NCI-H1694 (cell line): ENCODE results near the gene LHX8.
"Not testable (repeated sequence)": the region's sequence is repeated elsewhere in the genome, so short reads cannot be mapped to it uniquely, and the experiment has no call there.

ENCODE experiments used
- DNase-seq: peaks from one replicate; lab custom pipeline; 2025; lab: John Stamatoyannopoulos, UW

Gene LHX8

DNA sequence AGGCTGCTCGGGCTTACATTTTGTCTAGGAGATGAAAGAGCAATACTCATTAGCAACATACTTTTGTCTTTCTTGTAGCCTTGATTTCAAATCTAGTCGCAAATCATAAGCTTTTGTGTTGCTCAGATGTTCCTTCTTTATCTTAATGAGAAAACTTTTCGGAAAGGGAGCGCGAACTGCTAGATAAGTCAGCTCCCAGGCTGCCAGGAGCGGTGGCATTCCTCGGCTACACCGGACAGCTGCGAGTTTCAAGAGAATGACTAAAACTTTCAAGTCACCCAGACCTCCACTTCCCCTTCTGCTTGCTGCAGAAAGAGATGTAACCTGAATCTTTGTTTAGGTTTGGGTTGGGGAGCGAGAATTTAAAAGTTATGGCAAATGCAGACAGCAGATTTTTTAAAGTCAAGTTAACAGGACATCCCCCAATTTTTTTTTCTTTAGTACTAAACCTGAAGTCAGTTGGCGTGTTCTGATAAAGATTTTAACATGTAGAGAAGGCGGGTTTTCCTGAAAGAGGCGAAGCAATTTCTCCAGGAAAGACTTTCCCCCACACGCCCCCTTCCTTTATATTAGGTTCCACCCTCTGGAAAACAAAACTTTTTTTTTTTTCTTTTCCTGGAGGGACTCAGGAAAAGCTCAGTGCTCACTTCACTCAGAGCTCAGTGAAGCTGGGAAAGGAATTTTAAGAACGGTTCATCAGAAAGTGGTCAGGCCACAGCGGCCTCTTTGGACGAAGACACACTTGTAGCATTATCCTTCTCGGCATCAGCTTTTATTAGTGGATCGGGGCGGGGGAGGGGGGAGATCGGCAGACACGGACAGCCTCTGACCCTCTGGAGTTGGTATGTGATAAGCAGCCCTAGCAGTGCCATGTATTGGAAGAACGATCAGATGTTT lies at the start of gene LHX8:
TSS of gene LHX8 (plus strand) at position 639 of the 897 bp plus-strand sequence. CDS start 2,227 bp downstream, outside the sequence.
- no peak for DNase-seq

DNA sequence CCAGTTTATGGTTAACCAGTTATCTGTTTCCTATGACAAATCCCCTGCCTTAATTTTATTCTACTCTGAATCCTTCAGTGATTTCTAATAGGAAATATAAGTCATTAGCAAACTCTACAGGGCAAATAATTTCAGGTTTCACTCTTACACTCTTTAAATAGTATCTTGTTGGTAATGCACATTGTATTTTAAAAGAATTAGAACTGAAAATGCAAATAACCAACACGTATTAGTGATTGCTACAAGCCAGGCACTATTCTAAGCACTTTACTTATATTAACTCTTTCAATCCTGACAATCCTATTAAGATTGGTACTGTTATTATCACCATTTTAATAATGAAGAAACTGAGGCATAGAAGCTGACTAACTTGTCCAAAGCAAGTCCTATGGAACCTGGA lies 48.3 kb upstream of the LHX8 start:
- DNase-seq: no peak

DNA sequence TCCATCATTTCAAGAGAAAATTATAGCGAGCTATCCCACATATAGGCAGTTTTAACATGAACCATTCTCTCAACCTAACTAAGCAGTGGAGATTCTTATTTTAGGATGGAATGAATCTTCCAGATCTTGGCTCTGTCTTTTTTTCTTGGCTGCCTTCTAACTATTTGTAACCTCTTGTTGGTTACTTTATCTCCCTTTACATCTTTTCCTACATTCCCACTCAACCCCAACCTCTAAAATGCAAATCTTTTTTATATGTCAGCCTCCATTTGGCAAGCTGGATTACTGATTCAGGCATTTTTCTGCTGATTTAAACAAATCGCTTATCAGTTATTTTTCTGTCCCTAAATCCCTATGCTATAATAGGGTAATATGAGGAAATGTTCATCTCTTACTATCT lies 46.9 kb upstream of the LHX8 start:
- DNase-seq: no peak

DNA sequence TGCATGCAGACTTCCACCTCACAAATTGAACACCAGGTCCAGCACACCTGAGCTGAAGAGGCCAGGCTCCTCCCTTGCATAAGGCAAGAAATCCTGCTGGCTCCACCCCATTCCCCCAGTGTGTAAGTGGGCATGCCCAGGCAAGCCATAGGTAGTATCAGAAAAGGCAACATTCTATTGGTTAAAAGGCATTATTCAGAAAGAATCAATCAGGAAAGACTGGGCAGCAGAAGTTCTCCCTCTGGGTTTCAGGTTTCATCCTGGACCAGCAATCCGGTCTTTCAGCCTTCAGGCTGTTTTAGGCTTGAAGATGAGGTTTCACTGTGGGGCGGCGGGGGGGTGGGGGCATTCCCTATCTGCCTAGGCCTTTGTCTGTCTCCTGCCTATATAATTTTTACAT lies 42.0 kb upstream of the LHX8 start:
- DNase-seq: no peak

DNA sequence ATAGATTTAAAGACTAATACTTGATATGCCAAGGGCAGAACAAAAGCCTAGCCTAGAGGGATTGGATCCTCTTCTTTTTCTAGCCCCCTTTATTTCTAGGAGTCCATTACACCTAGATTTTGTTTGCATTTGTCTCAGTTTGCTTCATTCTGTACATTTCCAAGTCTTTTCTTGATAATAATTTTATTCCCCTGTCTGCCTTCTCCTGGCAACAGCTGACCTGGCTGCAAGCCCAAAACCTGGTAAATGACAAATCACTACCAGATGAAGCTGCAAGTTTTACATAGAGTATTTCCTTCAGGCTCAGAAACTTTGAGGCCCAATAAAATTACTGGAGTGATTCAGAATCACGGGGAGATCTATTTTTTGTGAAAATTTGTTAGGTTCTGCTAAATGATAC lies 36.5 kb upstream of the LHX8 start:
- DNase-seq: peak; percentile 38

DNA sequence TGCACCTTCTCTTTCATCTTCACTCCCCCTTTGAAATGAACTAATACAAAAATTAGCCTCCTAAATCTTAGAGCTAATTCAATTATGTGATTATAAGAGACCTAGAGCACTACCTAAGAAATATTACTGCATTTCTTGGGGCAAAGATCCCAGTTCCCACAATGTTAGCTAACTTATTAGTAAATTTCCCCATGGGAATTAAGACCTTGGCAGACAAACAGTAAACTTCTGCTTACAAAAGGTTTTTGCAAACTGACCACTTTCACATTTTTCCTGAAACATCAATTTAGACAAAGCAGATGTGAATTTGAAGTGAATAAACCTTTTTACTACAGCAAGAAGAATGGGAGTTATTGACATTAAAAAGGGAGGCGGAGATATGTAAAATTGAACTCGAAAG lies 34.6 kb upstream of the LHX8 start:
- DNase-seq: no peak

DNA sequence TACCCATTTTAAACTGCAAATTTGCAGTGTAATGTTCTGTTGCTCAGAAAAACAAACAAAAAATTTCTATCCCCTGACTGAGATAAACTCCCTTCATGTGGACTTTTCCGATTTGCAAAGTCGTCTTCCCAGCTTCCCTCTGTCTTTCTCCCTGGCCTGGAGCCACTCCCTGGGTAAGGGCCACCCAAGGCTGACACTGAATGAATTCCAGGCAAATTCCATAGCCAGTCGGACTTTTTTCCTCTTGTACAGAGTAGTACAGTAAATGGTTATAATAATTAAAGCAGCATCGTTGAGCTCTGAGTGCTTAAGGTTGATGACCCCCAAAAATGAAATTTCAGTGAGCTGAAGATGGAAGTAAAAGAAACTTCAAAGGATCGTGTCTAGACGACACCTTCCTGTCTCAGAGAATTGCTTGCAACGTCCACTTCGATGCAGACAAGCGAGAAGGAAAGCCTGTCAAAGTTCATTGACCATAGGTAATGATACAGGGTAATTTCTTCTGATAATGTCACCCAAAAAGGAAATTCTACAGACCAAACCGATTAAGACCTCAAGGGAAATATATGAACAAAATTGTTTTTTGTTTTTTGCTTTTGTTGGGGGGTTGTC lies 33.6 kb upstream of the LHX8 start:
- no peak for DNase-seq

DNA sequence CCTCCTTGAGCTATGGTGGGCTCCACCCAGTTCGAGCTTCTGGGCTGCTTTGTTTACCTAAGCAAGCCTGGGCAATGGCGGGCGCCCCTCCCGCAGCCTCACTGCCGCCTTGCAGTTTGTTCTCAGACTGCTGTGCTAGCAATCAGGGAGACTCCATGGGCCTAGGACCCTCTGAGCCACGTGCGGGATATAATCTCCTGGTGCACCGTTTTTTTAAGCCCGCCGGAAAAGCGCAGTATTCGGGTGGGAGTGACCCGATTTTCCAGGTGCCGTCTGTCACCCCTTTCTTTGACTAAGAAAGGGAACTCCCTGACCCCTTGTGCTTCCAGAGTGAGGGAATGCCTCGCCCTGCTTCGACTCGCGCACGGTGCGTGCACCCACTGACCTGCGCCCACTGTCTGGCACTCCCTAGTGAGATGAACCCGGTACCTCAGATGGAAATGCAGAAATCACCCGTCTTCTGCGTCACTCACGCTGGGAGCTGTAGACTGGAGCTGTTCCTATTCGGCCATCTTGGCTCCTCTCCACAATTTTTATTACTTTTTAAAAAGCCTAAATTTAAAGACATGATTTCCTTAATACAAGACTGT lies 21.7 kb upstream of the LHX8 start:
- not testable (repeated sequence) for DNase-seq

DNA sequence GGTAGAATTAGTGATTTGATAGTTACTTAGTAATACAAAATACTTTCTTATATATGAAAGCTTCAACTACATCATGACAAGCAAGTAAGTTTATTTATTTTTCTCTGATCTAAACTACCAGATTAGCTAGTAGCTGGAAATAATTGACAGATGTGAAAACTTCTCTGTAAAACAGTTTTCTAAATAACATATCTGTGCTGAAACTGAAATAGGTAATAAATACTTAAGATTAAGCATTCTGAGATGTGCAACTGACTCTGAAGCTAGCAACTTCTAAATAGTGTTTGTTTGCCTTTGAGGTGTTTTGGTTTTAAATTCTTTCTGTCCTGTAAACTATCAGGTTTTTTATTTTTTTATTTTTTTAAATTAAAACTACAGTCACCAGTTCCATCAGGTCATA lies 18.5 kb upstream of the LHX8 start:
- no peak for DNase-seq

DNA sequence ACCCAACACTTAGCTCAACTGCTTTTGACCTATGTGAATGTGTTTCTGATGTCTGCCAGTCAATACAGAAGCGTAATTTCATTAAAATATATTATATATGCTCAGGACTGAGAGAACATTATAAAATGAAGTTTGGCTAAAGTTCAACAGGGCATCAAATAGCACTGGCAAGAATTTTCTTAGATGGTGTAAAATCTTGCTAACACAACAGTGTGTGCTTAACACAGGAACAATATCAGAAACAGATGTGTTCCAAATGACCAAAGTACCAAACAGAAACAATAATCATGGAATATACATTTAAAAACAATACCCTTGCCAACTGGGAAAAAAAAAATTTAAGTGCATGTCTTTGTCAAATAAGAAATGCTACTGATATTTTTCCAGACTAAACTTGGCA lies 10.4 kb upstream of the LHX8 start:
- no peak for DNase-seq

DNA sequence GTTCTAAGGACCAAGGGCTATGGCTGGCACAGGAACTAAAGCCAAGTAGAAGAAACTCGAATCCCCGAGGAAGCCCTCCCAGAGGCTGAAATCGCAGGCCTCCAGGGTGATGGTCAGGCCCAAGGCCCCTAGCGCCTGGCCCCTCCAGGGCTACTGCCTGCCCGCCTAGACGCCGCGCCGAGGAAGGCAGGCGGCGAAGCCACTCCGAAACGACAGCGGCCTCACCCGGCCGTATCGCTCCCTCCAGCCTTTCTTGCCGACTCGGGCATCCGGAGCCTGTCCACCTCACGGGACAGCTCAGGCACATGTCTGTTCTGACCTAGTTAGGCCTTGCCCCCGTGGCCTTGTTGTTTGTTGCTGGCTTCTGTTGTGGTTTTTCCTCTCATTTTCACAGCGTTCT lies 9.7 kb upstream of the LHX8 start:
- no peak for DNase-seq

DNA sequence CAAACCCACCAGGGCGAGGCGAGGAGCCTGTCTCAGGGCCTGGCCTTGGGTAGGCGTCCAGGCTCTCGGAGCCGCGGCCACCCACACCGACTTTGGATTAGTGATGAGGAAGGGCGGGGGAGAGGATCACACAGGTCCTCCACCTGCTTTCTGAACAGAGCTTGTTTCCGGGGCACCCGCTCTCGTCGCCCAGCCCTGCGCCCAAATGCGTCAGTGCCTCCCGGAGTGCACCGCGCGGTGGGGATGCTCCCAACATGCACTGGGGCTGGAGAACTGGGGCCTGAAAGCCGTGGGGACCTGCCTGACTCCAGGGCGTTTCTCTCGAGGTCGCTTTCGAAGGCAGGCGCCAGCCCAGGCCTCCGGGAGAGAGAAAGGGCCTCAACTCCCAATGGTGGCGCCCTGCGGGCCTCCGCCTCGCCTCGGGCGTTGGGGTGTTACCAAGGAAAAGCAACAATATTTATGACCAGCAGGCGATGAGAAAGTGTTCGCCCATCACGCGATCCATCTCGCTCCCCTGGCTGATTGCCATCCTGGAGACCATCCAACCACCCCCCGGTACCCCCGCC lies 8.9 kb upstream of the LHX8 start:
- no peak for DNase-seq

DNA sequence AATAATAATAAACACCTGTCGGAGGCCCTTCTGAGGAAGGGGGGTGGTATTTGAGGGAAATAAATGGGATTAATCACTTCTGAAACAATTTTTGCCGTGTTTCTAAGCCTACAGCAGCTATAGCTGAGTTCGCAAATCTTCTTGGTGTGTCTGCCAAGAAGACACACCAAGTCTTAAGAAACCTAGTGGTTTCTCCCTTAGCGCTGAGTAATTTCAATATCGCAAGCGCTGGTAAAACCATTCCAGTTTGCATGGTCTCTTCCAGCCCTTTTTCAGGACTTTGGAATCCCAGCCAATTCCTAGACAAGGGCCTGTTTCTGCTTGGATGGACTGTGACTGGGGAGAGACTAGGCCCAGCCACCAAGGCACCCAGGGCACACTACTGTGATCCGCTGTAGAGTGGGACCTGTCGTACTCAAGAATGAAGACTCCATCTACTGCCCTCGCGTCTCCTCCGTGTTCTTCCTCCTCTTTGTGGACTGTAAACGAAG lies 7.5 kb upstream of the LHX8 start:
- DNase-seq: no peak

DNA sequence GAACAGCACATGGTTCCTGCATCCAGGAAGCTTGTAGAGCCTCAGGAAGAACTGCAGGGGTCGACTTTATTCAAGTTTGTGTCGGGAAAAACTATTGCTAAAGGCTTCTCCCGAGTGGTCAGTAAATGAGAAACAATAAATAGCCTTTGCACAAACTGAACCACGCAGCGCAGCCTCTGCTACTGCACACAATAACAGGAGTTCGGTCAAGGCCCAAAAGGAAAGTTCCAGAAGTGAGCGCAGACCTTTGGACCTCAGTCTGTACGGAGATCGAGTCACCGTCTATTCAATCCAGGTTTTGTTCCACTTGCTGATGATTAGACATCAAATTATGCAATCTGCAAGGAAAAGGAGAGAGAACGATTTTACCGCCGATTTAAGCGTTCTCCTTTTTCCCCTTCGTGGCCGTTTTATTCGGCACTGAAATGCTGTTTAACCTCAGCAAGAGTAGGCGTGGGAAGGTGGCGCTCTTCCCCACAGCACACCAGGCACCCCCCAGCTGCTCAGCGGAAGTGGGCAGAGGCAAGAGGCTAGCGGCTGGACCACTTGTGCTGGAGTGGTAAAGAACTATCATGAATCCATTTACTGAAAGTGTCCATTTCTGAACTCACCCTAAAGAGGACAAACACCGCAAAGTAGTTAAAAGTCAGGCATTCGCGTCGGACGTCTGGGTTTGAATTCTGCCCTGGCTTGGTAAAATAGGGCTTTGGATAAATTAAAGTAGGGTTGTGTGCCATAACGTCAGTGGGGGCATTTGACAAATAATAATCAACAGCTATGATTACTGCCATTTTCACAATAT lies 6.1 kb upstream of the LHX8 start:
- no peak for DNase-seq

DNA sequence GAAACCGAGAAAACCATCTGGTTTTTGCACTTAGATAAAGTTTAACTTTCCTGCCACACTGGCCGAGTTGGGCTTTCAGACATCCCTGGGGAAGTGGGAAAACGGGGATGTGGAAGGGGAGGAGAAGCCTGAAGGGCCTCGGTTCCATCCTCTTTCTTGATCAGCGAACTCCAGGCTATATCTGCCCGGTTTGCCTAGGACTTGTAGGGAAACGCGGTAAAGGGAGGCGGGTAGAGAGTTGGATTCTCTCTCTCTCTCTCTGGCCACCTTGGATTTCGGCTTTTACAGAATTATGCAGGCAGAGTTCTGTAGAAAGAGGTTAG lies 4.6 kb upstream of the LHX8 start:
- no peak for DNase-seq

DNA sequence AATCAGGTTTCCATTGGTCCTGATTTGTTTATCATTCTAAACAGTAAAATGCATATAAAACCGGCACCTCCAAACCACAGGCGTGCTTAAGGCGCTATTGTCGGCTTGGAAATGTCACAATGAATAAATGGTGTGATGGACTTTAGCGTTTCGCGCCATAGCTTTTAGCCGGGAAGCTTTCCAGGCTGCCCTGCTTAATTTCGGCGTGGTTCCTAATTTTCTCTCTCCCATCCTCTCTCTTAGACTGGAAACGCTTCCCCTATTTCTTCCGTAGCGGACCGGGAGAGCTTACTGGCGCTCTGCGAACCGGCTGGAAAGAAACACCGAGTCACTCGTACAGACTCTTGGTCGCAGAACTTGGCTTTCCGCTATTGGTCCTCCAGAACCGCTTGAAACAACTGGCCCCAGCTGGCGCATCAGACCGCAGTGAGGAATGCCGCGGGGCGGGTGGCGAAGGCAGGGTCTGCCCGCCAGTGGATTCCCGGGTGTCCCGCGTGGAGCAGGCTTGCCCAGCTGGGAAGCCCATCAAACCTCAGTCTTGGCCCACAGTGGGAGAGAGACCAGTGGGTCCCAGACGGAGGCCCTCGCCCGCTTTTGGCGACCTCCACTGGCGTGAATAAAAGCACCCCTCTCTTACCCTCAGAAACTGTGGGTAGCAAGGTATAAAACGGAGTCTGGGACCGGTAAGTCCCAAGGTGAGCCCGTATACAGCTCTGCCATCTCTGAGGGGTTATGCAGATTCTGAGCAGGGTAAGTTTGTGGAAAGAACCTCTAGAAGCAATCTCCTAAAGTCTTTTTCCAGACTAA lies 4.0 kb upstream of the LHX8 start:
- DNase-seq: no peak

DNA sequence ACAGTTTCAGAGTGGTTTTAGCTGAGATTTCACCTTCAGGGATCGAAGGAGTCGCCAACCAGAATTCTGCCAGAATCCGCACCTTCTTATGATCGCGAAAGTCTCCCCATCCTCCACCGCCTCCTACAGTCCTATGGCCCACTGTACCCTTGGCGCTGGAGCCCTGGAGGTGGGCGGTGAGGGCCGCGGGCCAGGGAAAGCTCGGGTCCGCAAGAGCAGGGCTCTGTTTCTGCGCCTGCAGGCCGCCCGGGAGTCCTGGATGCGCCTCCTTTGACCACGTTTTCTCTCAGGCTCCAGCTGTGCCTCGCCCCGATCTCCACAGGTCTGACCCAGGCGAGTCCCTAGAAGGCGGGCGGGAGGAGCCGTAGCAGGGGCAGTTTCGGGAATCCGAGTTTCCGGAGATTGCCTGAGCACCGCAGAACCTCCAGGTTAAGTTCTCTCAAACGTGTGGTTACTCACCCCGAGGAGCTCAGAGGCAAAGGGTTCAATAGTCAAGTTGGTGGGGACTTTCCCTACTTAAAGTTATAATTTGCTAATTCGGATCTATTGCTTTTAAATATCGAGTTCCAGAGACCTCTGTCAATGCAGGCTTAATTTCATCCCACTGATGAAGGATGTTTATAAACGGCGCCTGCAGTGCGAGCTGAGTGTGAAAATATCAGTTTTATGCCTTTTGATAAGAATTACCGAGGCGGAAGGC lies 3.2 kb upstream of the LHX8 start:
- no peak for DNase-seq

DNA sequence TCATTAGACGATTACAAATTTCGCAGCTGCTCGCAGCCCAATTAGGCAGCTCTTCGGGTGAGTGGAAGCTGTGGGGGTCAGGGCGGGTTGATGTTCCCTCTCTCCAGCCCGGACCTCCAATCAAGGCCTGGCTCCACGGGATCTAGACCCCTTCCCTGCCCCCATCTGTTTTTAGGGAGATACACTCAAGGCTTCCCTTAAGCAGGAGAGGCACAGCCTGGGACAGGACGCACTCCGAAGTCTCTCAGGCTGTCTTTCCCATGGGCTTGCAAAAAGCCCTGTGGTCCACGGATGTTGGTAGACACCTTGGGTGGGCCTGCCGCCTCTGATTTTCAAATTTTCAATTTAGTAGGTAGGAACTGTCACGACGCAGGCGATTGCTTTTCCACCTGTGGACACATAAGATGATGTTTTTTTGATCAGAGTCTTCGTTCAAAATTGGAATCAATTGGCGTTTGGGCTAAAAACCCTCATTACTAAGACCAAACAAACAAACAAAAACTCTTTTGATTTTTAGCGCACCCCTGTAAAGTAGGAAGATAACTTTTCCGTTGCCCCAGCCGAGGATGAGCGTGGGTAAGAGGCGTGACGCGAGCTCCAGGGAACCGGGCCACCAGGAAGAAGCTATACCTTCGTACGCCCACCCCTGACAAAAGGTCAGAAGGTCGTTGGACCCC lies 2.5 kb upstream of the LHX8 start:
- no peak for DNase-seq

DNA sequence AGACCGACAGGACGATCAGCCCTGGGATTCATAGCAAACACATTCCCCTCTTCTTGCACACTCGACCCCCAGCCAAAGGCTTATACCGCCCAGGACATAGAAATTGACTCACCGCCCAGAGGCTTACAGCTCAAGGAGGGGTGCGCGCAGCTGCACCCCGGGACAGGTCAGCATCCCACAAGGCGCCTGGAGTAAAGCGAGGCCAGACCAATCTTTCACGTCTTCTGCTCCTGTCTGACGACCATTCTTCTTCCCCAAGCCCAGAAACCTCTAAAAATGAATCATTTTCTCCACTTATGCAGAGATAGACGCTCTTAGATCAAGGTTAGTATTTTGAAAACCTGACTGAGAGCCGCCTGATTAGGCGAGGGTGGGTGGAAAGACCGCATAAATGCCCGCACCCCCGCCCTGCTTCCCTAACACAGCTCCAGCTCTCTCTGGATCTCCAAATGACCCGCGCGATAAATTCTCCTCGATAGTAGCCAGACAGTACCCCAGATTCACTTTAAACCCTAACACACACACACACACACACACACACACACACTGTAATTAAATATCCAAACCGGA lies 1.9 kb upstream of the LHX8 start:
- DNase-seq: no peak
